ENCODE results near the gene NUDCD3.
A peak's percentile ranks its signal among the peaks of the same experiment; 100 is the strongest.

The NUDCD3 gene

GRCh38 chr7:44367475-44368043, 122.9 kb downstream of the NUDCD3 start:
- no peak overlapping the region for H3K27ac Mint-ChIP-seq
- H3K36me3 Mint-ChIP-seq: peaks cover 3 to 8% of the 10 kb centered on the region in 2 donors
- H3K4me3 Mint-ChIP-seq: no peak overlapping the region
- DNase-seq (no peak), ATAC-seq (replicated peaks) (no peak)
- peaks cover 5 to 6% of the 10 kb centered on the region in 2 donors for H3K9me3 Mint-ChIP-seq
- H3K27me3 Mint-ChIP-seq: peaks cover 42 to 51% of the 10 kb centered on the region in 2 donors
- no peaks in the 10 kb centered on the region for H3K4me1 Mint-ChIP-seq

- Mint-ChIP-seq H3K27ac (no peak overlapping the region), H3K9me3 (peaks cover 5 to 6% of the 10 kb centered on the region in 2 donors), H3K4me1 (no peaks in the 10 kb centered on the region), H3K4me3 (no peak overlapping the region), H3K36me3 (peaks cover 3 to 9% of the 10 kb centered on the region in 2 donors), H3K27me3 (peaks cover 45 to 55% of the 10 kb centered on the region in 2 donors)
- ATAC-seq (replicated peaks): no peak
- no peak for DNase-seq
Observed at GRCh38 chr7:44366986-44367385, 123.5 kb downstream of the NUDCD3 start.

GRCh38 chr7:44353668-44354067, 136.8 kb downstream of the NUDCD3 start:
- no peaks in the 10 kb centered on the region for H3K4me1 Mint-ChIP-seq
- H3K27me3 Mint-ChIP-seq: peaks cover 52 to 76% of the 10 kb centered on the region in 2 donors
- H3K9me3 Mint-ChIP-seq: peaks cover 18 to 26% of the 10 kb centered on the region in 2 donors
- H3K27ac Mint-ChIP-seq: no peak overlapping the region
- ATAC-seq (replicated peaks): no peak
- H3K36me3 Mint-ChIP-seq: peaks cover 4 to 11% of the 10 kb centered on the region in 2 donors
- no peak for DNase-seq
- H3K4me3 Mint-ChIP-seq: no peak overlapping the region

- Mint-ChIP-seq H3K36me3 (peaks cover 4 to 10% of the 10 kb centered on the region in 2 donors), H3K27me3 (peaks cover 42 to 73% of the 10 kb centered on the region in 2 donors), H3K4me1 (no peaks in the 10 kb centered on the region), H3K9me3 (peaks cover 18% of the 10 kb centered on the region in 2 donors), H3K27ac (no peak overlapping the region), H3K4me3 (no peak overlapping the region)
- ATAC-seq (replicated peaks) (no peak), DNase-seq (no peak)
Observed at GRCh38 chr7:44348851-44349781, 141.3 kb downstream of the NUDCD3 start.

GRCh38 chr7:44348300-44348699, 142.2 kb downstream of the NUDCD3 start:
- Mint-ChIP-seq H3K36me3 (peaks cover 4 to 10% of the 10 kb centered on the region in 2 donors), H3K9me3 (peaks cover 14 to 18% of the 10 kb centered on the region in 2 donors), H3K27me3 (peaks cover 40 to 67% of the 10 kb centered on the region in 2 donors), H3K4me1 (no peaks in the 10 kb centered on the region), H3K27ac (no peak overlapping the region), H3K4me3 (no peak overlapping the region)
- no peak for DNase-seq
- ATAC-seq (replicated peaks): peak; percentile 50

GRCh38 chr7:44347546-44348114, 142.8 kb downstream of the NUDCD3 start:
- Mint-ChIP-seq H3K4me1 (no peaks in the 10 kb centered on the region), H3K4me3 (no peak overlapping the region), H3K9me3 (peaks cover 14 to 18% of the 10 kb centered on the region in 2 donors), H3K36me3 (peaks cover 4 to 10% of the 10 kb centered on the region in 2 donors), H3K27ac (no peak overlapping the region), H3K27me3 (peaks cover 40 to 67% of the 10 kb centered on the region in 2 donors)
- DNase-seq (no peak), ATAC-seq (replicated peaks) (no peak)

- no peak for ATAC-seq (replicated peaks)
- Mint-ChIP-seq H3K4me3 (no peak overlapping the region), H3K4me1 (no peaks in the 10 kb centered on the region), H3K27ac (no peak overlapping the region), H3K36me3 (peaks cover 4 to 8% of the 10 kb centered on the region in 2 donors), H3K9me3 (peaks cover 11 to 14% of the 10 kb centered on the region in 2 donors), H3K27me3 (peaks cover 32 to 56% of the 10 kb centered on the region in 2 donors)
- no peak for DNase-seq
Observed at GRCh38 chr7:44346063-44346462, 144.4 kb downstream of the NUDCD3 start.

GRCh38 chr7:44341401-44341800, 149.1 kb downstream of the NUDCD3 start:
- peaks cover 4 to 24% of the 10 kb centered on the region in 2 donors for H3K4me1 Mint-ChIP-seq
- no peak overlapping the region for H3K4me3 Mint-ChIP-seq
- no peak for DNase-seq
- peaks cover 11% of the 10 kb centered on the region in 2 donors for H3K9me3 Mint-ChIP-seq
- H3K27me3 Mint-ChIP-seq: peaks cover 4 to 21% of the 10 kb centered on the region in 2 donors
- peaks cover 2 to 11% of the 10 kb centered on the region in 2 donors for H3K36me3 Mint-ChIP-seq
- H3K27ac Mint-ChIP-seq: no peak overlapping the region
- ATAC-seq (replicated peaks): no peak

- DNase-seq (no peak), ATAC-seq (replicated peaks) (peak; percentile 99)
- H3K9me3 Mint-ChIP-seq: peaks cover 17 to 19% of the 10 kb centered on the region in 2 donors
- peaks cover 2 to 15% of the 10 kb centered on the region in 2 donors for H3K36me3 Mint-ChIP-seq
- H3K27ac Mint-ChIP-seq: no peak overlapping the region
- H3K4me3 Mint-ChIP-seq: no peak overlapping the region
- peaks cover 0 to 6% of the 10 kb centered on the region in 2 donors for H3K27me3 Mint-ChIP-seq
- H3K4me1 Mint-ChIP-seq: peaks cover 4 to 24% of the 10 kb centered on the region in 2 donors
Observed at GRCh38 chr7:44338600-44338999, 151.9 kb downstream of the NUDCD3 start.

- H3K36me3 Mint-ChIP-seq: peaks cover 2 to 15% of the 10 kb centered on the region in 2 donors
- H3K4me3 Mint-ChIP-seq: no peak overlapping the region
- H3K9me3 Mint-ChIP-seq: peaks cover 17 to 19% of the 10 kb centered on the region in 2 donors
- H3K27ac Mint-ChIP-seq: no peak overlapping the region
- DNase-seq: no peak
- peaks cover 0 to 11% of the 10 kb centered on the region in 2 donors for H3K27me3 Mint-ChIP-seq
- H3K4me1 Mint-ChIP-seq: peaks cover 4 to 24% of the 10 kb centered on the region in 2 donors
- ATAC-seq (replicated peaks): no peak
Observed at GRCh38 chr7:44336491-44336890, 154.0 kb downstream of the NUDCD3 start.

- Mint-ChIP-seq H3K36me3 (peaks cover 2 to 15% of the 10 kb centered on the region in 2 donors), H3K27me3 (peaks cover 0 to 20% of the 10 kb centered on the region in 2 donors), H3K4me1 (peaks cover 4 to 24% of the 10 kb centered on the region in 2 donors), H3K9me3 (peaks cover 17 to 19% of the 10 kb centered on the region in 2 donors), H3K4me3 (no peak overlapping the region), H3K27ac (no peak overlapping the region)
- DNase-seq: no peak
- ATAC-seq (replicated peaks): no peak
Observed at GRCh38 chr7:44335184-44335583, 155.3 kb downstream of the NUDCD3 start.

GRCh38 chr7:44334734-44335097, 155.7 kb downstream of the NUDCD3 start:
- ATAC-seq (replicated peaks): no peak
- no peak overlapping the region for H3K4me3 Mint-ChIP-seq
- no peak for DNase-seq
- H3K27ac Mint-ChIP-seq: no peak overlapping the region
- peaks cover 0 to 20% of the 10 kb centered on the region in 2 donors for H3K27me3 Mint-ChIP-seq
- peaks cover 4 to 24% of the 10 kb centered on the region in 2 donors for H3K4me1 Mint-ChIP-seq
- H3K9me3 Mint-ChIP-seq: peaks cover 17 to 19% of the 10 kb centered on the region in 2 donors
- H3K36me3 Mint-ChIP-seq: peaks cover 2 to 15% of the 10 kb centered on the region in 2 donors

GRCh38 chr7:44333911-44334733, 156.3 kb downstream of the NUDCD3 start:
- Mint-ChIP-seq H3K9me3 (peaks cover 15 to 19% of the 10 kb centered on the region in 2 donors), H3K4me1 (peaks cover 4 to 18% of the 10 kb centered on the region in 2 donors), H3K27me3 (peaks cover 1 to 21% of the 10 kb centered on the region in 2 donors), H3K27ac (no peak overlapping the region), H3K4me3 (no peak overlapping the region), H3K36me3 (peaks cover 2 to 15% of the 10 kb centered on the region in 2 donors)
- DNase-seq (no peak), ATAC-seq (replicated peaks) (no peak)

Data from stimulated activated naive B cell treated with anti-CD40 and anti-IgM and Interleukin-4, amounts not matched to agents 10 μg/mL and 1 μg/mL and 100 μg/mL, for 72 hours (primary cell).